Upper lobe of left lung (tissue), 6 donors: ENCODE measurements around the gene DYNC2I2. TPM values are rescaled to one million over a fixed set of nuclear protein-coding genes. Genes with fewer than 3 reads are reported as not detected.

Experiments
- ATAC-seq, 2 donors: fragments of 200-7000 bp; cut with Tn5 transposase; one replicate each; pipeline ENCODE4 v1.9.1; 2022; ENCODE audit warnings: mild to moderate bottlenecking in 2 of 2, moderate library complexity in 2 of 2; ENCODE audit not compliant: low FRiP score in 2 of 2
- DNase-seq, 2 donors: peaks; one replicate each; pipeline ENCODE4 v3.0.0-alpha.2; 2019 to 2020
- H3K27ac ChIP-seq, 4 donors: fragments of 200-600 bp; sonication (generic); one replicate each; pipeline ENCODE4 v1.5.1; 2016 to 2019
- H3K27me3 ChIP-seq, 4 donors: fragments of 200-600 bp; sonication (generic); one replicate each; pipeline ENCODE4 v1.5.1; 2017 to 2019
- H3K36me3 ChIP-seq, 4 donors: fragments of 200-600 bp; sonication (generic); one replicate each; pipeline ENCODE4 v1.5.1; 2016 to 2019
- H3K4me1 ChIP-seq, 4 donors: fragments of 200-600 bp; sonication (generic); one replicate each; pipeline ENCODE4 v1.5.1; 2018 to 2019
- H3K4me3 ChIP-seq, 4 donors: fragments of 200-600 bp; sonication (generic); one replicate each; pipeline ENCODE4 v1.5.1; 2017 to 2019; ENCODE audit warnings: mild to moderate bottlenecking in 2 of 4, moderate library complexity in 1 of 4
- H3K9me3 ChIP-seq, 4 donors: fragments of 200-600 bp; sonication (generic); one replicate each; pipeline ENCODE4 v1.5.1; 2018 to 2019
- CTCF ChIP-seq, 6 experiments: fragments of 450-650 bp in 4 of 6; fragments of 200-600 bp in 2 of 6; sonication (generic) in 2 of 6; IDR thresholded peaks; one replicate each; pipeline ENCODE4 v1.5.1; 2016 to 2019; ENCODE audit warnings: antibody characterized with exemption in 6 of 6
- EP300 ChIP-seq, 4 donors: sonication (generic); formaldehyde crosslinking; IDR thresholded peaks; one replicate each; pipeline ENCODE4 v1.5.1; 2017; ENCODE audit warnings: antibody characterized with exemption in 4 of 4, control low read depth in 2 of 4
- POLR2A ChIP-seq, 4 donors: fragments of 450-650 bp; IDR thresholded peaks; one replicate each; pipeline ENCODE4 v1.5.1; 2016 to 2017; ENCODE audit warnings: antibody characterized with exemption in 4 of 4, mild to moderate bottlenecking in 2 of 4
- POLR2AphosphoS5 ChIP-seq, 2 donors: sonication (generic); formaldehyde crosslinking; IDR thresholded peaks; one replicate each; pipeline ENCODE4 v1.5.1; 2017; ENCODE audit warnings: antibody characterized with exemption in 2 of 2
- WGBS, 2 donors: methylation state at CpG; one replicate each; pipeline ENCODE4 v1.1.5; 2017 to 2018; 5-methylcytosine and 5-hydroxymethylcytosine counted together
- total RNA-seq, 6 donors: library from RNA; depleted of rRNA in 4 of 6; stranded (reverse); fragments of >200 nt in 4 of 6; gene quantifications; one replicate each; pipeline versions ENCODE4 v1.1.0 to v1.2.1, GENCODE V29; 2016 to 2021
- donor health status: DM: no; HTN: no; CAD: no; lungs with moderate emphysema.
- donor health status: DM: no; HTN: yes; CAD: no; lungs with severe emphysema.

DYNC2I2 gene
- total RNA-seq: 100 to 1,000 TPM in 1 of 6 donors, 10 to 100 TPM in 5; 47.8 to 105 (median 76.8) TPM

GRCh38 chr9:128656416-128657343 lies at the start of gene DYNC2I2:
TSS of gene DYNC2I2 (minus strand) at chr9:128656847. CDS start at chr9:128656726, 121 bp downstream.
- H3K27me3 ChIP-seq: no peaks in the 10 kb centered on the region
- TF ChIP-seq EP300 (IDR thresholded peaks at IDR 0.05) (peak in 1 of 4 donors; percentile 40), POLR2A (IDR thresholded peaks at IDR 0.05) (peak in 3 of 4 donors; percentile 23 to 81 (median 51)), POLR2AphosphoS5 (IDR thresholded peaks at IDR 0.05) (peak; percentile 76 to 82), CTCF (IDR thresholded peaks at IDR 0.05) (peak in 2 of 6 experiments; percentile 17 to 33)
- peak within 1 kb of the TSS; percentile 97 to 99 (median 98) for H3K27ac ChIP-seq
- H3K4me1 ChIP-seq: peaks cover 6 to 15% (median 10%) of the 10 kb centered on the region in 4 donors
- WGBS, 2 donors: 1% methylated on average over 47 to 67 of the region's 86 CpGs
- no peaks in the 10 kb centered on the region for H3K9me3 ChIP-seq
- H3K36me3 ChIP-seq: no peaks in the 10 kb centered on the region
- DNase-seq: peak; percentile 96 to 99
- ATAC-seq: peak; percentile 96 to 99
- H3K4me3 ChIP-seq: peak within 1 kb of the TSS; percentile 78 to 95 (median 84)

- DNase-seq: no peak
- WGBS, 2 donors: 100% methylated on average over 1 of the region's 1 CpG; no CpG with 5 or more reads in 1 of the 2 donors
These were observed 49.4 kb upstream of the DYNC2I2 start for GRCh38 chr9:128706045-128706444.

GRCh38 chr9:128705051-128705965 lies 48.7 kb upstream of the DYNC2I2 start:
- peak overlapping the region in 2 of 4 donors; percentile 91 to 93 for H3K27ac ChIP-seq
- peaks cover 0 to 13% (median 4%) of the 10 kb centered on the region in 4 donors for H3K36me3 ChIP-seq
- TF ChIP-seq POLR2AphosphoS5 (IDR thresholded peaks at IDR 0.05) (no peak), EP300 (IDR thresholded peaks at IDR 0.05) (no peak), CTCF (IDR thresholded peaks at IDR 0.05) (no peak), POLR2A (IDR thresholded peaks at IDR 0.05) (no peak)
- H3K9me3 ChIP-seq: no peaks in the 10 kb centered on the region
- H3K27me3 ChIP-seq: no peaks in the 10 kb centered on the region
- no peak overlapping the region for H3K4me3 ChIP-seq
- DNase-seq (peak in 1 of 2 donors; percentile 80), ATAC-seq (no peak)
- H3K4me1 ChIP-seq: peaks cover 3 to 26% (median 18%) of the 10 kb centered on the region in 4 donors
- WGBS, 2 donors: 91 to 92% methylated on average over 28 to 36 of the region's 36 CpGs

More at GRCh38 chr9:128706045-128706444, 49.4 kb upstream of the DYNC2I2 start:
- H3K27ac ChIP-seq: peak overlapping the region in 1 of 4 donors; percentile 91
- no peak for ATAC-seq
- H3K4me1 ChIP-seq: peaks cover 3 to 26% (median 18%) of the 10 kb centered on the region in 4 donors
- peaks cover 0 to 13% (median 4%) of the 10 kb centered on the region in 4 donors for H3K36me3 ChIP-seq
- no peak overlapping the region for H3K4me3 ChIP-seq
- no peak for TF ChIP-seq POLR2A (IDR thresholded peaks at IDR 0.05)
- no peak for TF ChIP-seq EP300 (IDR thresholded peaks at IDR 0.05)
- TF ChIP-seq POLR2AphosphoS5 (IDR thresholded peaks at IDR 0.05): no peak
- no peak for TF ChIP-seq CTCF (IDR thresholded peaks at IDR 0.05)
- H3K9me3 ChIP-seq: no peaks in the 10 kb centered on the region
- H3K27me3 ChIP-seq: no peaks in the 10 kb centered on the region

- TF ChIP-seq POLR2A (IDR thresholded peaks at IDR 0.05) (no peak), CTCF (IDR thresholded peaks at IDR 0.05) (no peak), POLR2AphosphoS5 (IDR thresholded peaks at IDR 0.05) (no peak), EP300 (IDR thresholded peaks at IDR 0.05) (no peak)
- H3K36me3 ChIP-seq: peaks cover 0 to 13% (median 4%) of the 10 kb centered on the region in 4 donors
- 81 to 100% methylated on average over 2 to 5 of the region's 5 CpGs for WGBS, 2 donors
- no peaks in the 10 kb centered on the region for H3K27me3 ChIP-seq
- H3K4me3 ChIP-seq: peak overlapping the region in 1 of 4 donors; percentile 86
- DNase-seq: no peak
- no peak for ATAC-seq
- H3K4me1 ChIP-seq: peaks cover 3 to 26% (median 18%) of the 10 kb centered on the region in 4 donors
- H3K9me3 ChIP-seq: no peaks in the 10 kb centered on the region
- H3K27ac ChIP-seq: peak overlapping the region; percentile 84 to 93 (median 88)
These were observed 47.7 kb upstream of the DYNC2I2 start for GRCh38 chr9:128704356-128704670.
